OCI-M2 (cell line): ENCODE data around the gene KCTD8.
"Not testable (repeated sequence)": the region's sequence is repeated elsewhere in the genome, so short reads cannot be mapped to it uniquely, and the experiment has no call there.

Experiments used
- DNase-seq: peaks from one replicate; lab custom pipeline; 2025; ENCODE audit not compliant: unreplicated experiment; lab: John Stamatoyannopoulos, UW

The KCTD8 gene

DNA sequence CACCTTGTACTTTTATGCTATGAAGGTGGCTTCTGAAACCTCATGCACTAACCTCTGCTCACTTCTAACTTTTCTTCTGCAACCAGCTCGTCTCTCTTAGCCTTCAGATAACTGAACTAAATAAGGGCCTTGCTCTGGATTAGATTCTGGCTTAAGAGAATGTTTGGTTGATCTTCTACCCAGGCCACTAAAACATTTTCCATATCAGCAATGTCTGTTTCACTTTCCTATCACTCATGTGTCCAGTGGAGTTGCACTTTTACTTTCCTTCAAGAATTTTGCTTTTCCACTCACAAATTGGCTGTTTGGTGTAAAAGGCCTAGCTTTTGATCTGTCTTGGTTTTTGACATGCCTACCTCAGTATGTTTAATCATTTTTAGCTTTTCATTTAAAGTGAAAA is 105.8 kb downstream of the KCTD8 start:
- no peak for DNase-seq

DNA sequence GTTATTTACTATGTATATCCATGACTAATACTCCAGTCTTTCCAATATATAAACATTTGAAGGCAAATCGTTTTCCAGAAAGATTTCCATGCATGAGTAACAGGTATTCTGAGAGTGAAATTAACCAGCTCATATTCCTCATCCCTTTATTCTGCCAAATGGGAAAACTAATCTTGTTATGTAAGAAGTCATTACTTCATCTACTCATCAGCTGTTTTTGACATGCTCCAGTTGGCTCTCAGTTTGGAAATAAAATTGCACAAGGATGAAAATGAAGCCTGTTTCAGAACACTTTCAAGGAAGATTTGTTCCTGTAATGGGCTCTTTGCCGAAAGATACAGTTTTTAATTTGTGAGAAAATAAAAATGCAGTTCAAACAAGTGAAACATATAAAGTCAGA is 121.9 kb downstream of the KCTD8 start:
- DNase-seq: no peak

DNA sequence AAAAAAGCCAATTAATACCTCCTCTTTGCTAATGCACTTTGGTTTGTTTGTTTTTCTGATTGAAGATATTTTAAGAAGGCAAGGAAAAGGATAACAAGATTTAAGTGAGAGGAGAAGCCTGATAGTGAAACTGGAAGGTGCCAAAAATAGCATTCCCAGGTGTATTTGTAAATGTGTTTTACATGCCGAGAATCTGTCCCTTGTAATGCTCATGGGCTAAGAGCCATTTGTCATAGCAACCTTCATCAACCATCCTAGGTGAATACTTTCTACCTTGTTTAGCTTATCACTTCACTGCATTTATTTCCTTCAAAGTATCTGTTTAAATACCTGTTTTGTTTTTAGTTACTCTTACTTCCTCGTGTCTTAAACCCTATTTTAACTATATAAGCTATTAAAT is 127.8 kb downstream of the KCTD8 start:
- DNase-seq: no peak

DNA sequence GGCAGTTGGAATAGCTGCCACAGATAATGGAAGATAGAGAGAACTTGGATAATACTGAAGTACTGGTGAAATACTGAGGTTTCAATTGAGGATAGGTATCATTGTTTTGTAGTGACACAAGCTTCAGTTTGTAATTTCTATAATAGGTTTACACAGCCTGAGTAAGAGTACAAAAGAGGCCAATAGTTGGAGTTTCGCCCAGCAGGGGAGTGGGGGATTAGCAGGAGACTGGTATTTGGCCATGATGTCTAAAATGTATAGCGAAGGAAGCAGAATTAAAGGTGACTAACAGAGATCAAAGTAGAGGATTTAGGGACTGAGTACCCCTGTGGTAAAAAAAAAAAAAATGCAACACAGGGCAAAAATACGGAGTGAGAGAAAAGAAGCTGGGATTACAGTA is 129.5 kb downstream of the KCTD8 start:
- DNase-seq: no peak

DNA sequence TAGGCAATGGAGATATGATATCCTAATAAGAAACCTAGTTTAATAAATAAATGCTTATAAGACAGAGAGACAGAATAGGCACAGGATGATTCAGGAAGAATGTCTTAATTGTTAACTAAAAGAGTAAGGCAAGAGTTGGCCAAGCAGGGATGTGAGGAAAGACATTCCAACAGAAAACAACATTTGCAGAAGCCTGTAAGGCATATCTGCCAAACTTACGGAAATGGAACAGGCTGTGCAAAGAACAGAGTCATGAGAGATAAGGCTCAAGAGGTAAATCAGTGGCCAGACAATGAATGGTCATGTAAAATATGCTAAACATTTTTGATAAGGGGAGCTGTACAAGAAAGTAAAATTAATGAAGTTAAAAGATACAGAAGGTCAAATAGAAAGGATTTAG is 134.9 kb downstream of the KCTD8 start:
- DNase-seq: no peak

DNA sequence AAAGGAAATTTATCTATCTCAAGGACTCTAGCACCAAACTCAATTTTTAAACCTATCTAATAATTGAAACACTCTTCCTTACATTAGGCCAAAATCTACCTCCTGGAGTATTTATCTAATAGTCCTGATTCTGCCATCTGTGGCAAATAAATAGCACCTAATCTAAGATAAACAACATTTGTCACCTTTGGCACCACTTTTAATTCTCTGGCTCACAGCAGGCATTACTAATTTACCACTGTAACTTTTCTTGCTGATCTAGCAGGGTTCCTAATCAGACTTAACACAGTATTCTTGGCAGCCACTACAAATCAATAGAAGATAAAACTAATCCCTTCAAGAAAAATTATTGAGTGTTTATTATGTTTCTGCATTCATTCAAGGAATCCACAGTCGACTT is 161.1 kb downstream of the KCTD8 start:
- no peak for DNase-seq

DNA sequence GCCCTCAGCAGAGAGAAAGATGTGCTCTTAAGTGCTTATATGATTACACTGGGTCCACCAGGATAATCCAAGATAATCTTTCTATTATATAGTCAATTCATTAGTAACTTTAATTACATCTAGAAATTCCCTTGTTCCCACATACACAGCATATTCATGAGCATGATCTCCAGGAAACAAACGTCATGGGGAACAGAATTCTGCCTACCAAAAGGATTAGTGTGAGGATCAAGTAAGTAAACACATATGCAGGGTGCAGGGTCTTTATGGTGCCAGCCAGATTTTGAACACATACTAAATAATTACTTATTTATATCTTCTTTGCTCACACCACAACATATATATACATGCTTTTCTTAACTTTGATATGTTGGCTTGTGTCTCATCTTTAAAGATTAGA is 169.1 kb downstream of the KCTD8 start:
- no peak for DNase-seq

DNA sequence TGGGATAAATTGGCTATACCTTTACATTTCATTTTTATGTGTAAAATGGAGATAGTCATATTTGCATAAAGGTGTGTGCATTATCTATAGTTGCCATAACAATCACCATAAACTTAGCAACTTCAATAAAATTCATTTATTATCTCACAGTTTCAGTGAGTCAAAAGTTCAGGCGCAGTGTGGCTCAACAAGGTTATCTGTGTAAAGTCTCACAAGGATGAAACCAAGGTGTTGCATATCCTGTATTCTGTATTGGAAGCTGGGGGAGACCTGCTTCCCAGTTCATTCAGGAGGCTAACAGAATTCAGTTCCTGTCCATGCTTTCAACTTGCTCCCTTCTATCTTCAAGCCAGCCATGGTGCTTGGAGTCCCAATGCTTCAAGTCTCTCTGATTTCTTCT is 169.5 kb downstream of the KCTD8 start:
- no peak for DNase-seq

DNA sequence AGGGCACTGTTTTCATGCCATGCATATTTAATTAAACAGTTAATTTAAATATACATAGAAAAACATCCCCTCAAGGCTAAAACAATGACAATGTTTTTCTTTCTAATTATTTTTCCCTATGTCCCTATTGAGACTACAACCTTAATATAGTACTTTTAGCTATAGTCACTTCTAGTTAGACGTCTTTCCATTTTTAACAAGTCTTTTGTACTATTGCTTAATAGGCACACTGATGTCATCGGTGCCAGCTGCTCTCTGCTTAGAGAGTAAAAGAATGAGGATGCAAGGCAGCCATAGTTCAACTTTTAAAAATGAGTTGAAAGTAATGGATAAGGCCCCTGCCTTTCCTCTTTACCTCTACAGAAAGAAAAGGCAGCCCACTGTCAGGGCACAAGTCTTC is 191.1 kb downstream of the KCTD8 start:
- DNase-seq: no peak

DNA sequence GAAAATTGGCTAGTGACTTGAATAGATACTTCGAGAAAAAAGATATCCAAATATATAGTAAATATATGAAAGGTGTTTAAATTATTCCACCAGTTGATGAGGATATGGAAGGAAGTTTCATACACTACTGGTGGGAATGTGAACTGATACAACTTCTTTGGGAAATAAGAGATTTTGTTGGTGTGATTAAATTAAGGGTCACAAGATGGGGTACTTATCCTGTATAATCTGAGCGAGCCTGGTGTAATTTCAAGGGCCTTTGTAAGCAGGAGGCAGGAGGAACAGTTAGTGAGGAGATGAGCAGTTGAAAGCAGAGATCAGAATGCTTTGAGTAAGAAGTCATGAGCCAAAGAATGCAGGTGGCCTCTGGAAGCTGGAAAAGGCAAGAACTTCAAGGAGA is 192.2 kb downstream of the KCTD8 start:
- no peak for DNase-seq

DNA sequence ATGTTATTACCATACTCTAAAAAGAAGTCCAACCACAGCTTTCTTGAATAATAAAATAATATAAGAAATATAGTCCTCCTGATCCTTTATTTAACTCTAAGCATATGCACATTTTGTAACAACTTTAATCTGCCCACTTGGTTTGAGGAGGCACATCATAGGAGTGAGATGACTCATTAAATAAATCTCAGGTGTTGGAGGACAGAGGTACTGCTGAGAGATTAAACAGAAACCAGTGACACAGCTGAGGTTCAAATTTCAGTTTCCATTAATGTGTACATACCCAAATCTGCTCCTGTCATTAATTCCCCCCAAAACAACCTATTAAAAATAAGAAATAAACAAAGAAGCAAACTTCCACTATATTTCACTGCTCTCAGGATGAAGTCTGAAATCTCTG is 211.0 kb downstream of the KCTD8 start:
- no peak for DNase-seq

DNA sequence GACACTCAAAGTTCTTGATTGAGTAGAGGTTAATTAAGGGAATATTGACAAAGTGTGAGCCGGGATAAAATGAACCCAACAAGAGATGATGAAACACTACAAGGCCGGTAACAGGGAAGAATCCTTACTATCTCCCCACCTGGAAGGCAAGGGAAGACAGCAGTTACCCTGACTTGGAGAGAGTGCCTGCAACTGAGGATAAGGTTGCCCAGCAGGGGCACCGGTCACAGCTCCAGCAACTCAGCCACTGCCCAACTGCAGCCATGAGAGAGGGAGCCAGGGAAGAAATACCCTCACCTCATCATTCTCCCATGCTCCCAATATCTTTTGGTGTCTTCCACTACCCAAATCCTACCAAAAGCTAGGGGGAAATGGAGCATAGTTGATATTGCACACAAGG is 212.7 kb downstream of the KCTD8 start:
- no peak for DNase-seq

DNA sequence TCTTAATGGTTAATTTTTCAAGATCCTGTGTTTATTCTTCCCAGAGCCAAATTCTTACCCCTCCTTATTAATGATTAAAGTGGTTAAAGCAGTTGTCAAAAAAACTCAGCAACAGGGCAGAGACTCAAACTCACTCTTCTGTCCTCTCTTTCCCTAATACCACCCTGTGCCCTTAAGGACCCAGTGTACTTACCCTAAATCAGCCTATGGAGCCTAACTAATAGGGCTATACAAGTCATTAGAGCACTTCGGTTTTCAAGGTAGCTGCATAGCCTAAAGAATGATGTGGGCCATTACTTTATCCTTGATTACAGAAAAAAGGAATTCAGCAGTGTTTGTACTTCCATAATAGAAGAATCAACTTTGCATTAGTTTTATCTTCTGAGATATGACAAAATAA is 216.3 kb downstream of the KCTD8 start:
- DNase-seq: no peak

DNA sequence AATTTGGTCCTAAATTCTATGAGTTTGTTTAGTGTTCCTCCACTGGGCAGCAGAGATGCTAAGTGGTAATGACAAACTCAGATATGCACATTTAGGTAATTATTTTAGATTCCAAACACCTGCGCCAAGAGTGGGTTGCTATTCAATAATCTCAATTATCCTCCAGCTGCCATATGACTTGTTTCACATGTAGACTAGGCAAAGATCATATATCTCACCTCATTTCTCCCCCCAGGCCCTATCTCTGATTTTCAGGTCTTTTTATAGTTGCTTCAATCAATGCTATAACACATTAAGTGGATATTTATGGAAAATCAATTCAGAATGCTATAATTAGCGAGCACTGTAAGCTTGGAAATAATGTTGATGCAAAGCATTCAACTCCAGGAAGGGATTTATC is 217.6 kb downstream of the KCTD8 start:
- no peak for DNase-seq

DNA sequence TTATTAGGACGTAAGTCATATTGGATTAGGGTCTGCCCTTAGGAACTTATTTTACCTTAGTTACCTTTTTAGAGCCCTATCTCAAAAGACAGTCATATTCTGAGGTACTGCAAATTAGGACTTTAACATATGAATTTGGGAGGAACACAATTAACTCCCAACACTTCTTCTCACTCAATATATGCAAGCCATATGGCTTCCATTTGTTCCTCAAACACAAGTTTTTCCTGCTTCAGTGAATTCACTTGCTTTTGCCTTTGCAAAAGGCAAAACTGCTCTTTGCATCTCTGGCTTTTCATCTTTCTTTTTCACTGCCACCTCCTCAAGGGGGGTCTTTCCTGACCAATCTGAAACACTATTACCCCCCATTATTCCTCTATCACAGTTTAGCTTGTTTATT is 220.3 kb downstream of the KCTD8 start:
- DNase-seq: no peak

DNA sequence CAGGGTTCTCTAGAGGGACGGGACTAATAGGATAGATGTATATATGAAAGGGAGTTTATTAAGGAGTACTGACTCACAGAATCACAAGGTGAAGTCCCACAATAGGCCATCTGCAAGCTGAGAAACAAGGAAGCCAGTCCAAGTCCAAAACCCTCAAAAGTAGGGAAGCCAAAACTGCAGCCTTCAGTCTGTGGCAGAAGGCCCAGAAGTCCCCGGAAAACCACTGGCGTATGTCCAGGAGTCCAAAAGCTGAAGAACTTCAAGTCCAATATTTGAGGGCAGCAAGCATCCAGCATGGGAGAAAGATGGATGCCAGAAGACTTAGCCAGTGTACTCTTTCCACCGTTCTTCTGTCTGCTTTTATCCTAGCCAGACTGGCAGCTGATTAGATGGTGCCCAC is 227.2 kb downstream of the KCTD8 start:
- DNase-seq: no peak

DNA sequence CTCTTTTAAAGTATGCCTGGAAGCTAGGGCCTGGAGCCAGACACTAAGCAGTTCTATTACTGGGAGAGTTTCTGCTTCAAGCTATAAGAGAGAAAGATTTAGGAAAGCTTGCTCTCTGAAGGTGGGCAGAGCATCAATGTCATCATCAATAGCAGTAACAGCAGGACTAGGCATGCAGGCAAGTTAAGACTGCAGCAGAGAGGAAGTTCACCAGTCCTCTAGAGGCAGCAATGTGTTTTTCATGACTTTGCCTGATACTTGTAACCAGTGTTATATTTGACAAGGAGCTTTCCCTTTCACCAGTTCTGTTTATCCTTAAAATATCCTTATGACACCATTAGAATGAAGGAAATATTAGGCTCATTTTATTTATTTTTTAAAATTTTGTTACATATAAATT is 237.9 kb downstream of the KCTD8 start:
- DNase-seq: no peak

DNA sequence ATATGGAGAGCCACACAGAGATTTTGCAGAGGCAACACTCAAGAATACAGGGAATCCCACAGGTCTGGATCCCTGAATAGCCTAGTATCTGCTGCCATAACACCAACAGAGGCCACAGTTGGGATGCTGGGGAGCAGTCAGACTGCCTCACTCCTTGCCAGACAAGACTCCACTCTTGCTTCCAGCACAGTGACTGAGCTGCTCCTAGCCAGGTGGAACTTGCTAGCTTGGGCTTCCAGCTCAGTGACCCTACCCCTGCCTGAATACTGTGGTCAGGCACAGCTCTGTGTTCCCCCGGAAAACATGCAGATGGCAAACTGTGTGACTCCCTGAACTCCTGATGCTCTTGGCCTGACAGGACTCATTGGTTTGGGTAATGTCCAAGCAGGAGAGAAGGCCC is 251.8 kb downstream of the KCTD8 start:
- DNase-seq: no peak

DNA sequence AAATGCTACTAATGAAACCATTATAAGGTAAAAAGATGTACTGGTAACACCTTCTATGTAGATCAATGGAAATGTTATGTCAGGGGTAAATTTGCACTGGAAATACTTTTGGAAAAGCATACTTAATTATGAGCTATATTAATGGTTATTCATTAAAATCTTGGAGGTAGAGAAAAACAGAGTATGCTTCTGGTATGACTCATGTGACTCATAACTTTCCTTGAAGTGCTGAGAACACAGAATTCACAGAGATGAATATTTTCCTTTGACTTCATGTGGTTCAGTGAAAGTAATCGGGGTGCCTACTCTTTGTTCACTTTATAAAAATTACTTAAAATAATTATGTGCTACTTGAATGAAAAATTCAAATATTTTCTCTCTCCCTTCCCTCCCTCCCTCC is 254.2 kb downstream of the KCTD8 start:
- no peak for DNase-seq

DNA sequence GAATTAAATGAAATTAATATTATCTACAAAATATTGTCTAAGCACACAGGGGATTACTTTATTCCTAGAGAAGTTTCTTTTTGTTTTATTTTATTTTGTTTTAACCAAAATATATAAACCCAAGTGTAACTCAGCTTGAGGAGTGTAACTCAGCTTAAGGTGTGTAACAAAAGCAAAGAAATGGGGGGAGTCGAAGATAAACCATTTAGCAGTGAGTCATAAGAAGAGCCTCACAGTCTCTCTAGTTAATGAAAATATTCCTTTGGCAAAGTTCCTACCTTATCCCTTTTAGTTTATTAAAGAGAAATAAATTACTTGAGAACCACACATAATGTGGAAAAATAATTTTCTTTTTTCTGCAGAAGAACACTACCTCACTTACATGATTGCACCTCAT is 261.8 kb downstream of the KCTD8 start:
- DNase-seq: no peak

DNA sequence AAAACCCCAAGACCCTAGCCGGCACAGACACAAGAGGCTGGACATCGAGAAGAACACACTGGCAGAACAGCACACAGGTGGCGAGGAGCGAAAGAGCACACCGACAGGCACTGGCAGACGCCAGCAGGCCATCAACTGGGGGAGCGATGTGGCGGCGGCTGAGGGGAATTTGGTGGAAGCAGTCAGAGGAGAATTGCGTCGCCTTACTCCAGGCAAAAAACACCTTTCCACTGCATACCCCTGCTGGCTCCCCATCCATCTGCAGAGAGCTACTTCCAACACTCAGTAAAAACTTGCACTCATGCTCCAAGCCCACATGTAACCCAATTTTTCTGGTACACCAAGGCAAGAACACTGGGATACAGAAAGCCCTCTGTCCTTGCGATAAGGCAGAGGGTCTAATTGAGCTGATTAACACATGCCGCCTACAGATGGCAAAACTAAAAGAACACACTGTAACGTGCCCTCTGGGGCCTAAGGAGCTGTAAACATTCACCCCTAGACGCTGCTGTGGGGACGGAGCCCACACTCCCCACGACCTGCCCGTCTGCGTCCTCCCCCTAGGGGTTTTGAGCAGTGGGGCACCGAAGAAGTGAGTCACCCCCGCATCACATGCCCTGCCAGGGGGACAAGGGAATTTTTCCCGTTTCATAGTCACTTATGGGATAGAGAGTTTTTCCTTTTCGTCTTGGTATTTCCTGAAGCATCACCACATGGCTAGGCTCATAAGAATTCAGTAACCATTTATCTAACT is 262.3 kb downstream of the KCTD8 start:
- DNase-seq: no peak

DNA sequence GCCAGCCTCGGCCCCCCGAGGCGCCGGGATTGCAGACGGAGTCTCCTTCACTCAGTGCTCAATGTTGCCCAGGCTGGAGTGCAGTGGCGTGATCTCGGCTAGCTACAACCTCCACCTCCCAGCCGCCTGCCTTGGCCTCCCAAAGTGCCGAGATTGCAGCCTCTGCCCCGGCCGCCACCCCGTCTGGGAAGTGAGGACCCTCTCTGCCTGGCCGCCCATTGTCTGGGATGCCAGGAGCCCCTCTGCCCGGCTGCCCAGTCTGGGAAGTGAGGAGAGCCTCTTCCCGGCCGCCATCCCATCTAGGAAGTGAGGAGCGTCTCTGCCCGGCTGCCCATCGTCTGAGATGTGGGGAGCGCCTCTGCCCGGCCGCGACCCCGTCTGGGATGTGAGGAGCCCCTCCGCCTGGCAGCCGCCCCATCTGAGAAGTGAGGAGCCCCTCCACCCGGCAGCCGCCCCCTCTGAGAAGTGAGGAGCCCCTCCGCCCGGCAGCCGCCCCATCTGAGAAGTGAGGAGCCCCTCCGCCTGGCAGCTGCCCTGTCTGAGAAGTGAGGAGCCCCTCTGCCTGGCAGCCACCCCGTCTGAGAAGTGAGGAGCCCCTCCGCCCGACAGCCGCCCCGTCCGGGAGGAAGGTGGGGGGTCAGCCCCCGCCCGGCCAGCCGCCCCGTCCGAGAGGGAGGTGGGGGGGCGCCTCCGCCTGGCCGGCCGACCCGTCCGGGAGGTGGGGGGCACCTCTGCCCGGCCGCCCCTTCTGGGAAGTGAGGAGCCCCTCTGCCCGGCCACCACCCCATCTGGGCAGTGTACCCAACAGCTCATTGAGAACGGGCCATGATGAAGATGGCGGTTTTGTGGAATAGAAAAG is 266.9 kb downstream of the KCTD8 start:
- not testable (repeated sequence) for DNase-seq

DNA sequence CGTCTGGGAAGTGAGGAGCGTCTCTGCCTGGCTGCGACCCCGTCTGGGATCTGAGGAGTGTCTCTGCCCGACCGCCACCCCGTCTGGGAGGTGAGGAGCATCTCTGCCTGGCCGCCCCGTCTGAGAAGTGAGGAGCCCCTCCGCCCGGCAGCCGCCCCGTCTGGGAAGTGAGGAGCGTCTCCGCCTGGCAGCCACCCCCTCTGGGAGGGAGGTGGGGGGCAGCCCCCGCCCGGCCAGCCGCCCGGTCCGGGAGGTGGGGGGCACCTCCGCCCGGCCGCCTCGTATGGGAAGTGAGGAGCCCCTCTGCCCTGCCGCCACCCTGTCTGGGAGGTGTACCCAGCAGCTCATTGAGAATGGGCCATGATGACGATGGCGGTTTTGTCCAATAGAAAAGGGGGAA is 280.8 kb downstream of the KCTD8 start:
- DNase-seq: not testable (repeated sequence)
